KOPT-K1 (cell line): ENCODE data around the gene CDH4.

ENCODE experiments used
- H3K27ac ChIP-seq: fragments of 200-600 bp; sonication (generic); 2 replicates; pipeline ENCODE4 v1.5.1; 2016; ENCODE audit warnings: antibody characterized with exemption, mild to moderate bottlenecking, low read depth, low read length; ENCODE audit not compliant: poor library complexity, severe bottlenecking
- H3K36me3 ChIP-seq: fragments of 200-600 bp; sonication (generic); 2 replicates; pipeline ENCODE4 v1.5.1; 2017; ENCODE audit warnings: antibody characterized with exemption, mild to moderate bottlenecking, low read length, moderate library complexity; ENCODE audit not compliant: insufficient read depth
- H3K9me3 ChIP-seq: fragments of 200-600 bp; sonication (generic); 2 replicates; pipeline ENCODE4 v1.5.1; 2017; ENCODE audit warnings: antibody characterized with exemption, low read length, mild to moderate bottlenecking; ENCODE audit not compliant: insufficient read depth, poor library complexity, severe bottlenecking

Gene CDH4

GRCh38 chr20:61621035-61621730, 369.1 kb downstream of the CDH4 start:
- H3K27ac ChIP-seq = no peak overlapping the region
- no peaks in the 10 kb centered on the region for H3K36me3 ChIP-seq
- peaks cover 18% of the 10 kb centered on the region for H3K9me3 ChIP-seq

GRCh38 chr20:61621852-61622251, 369.8 kb downstream of the CDH4 start:
- Histone ChIP-seq H3K36me3 (no peaks in the 10 kb centered on the region), H3K27ac (no peak overlapping the region), H3K9me3 (peaks cover 18% of the 10 kb centered on the region)

- H3K9me3 ChIP-seq = peaks cover 2% of the 10 kb centered on the region
- no peaks in the 10 kb centered on the region for H3K36me3 ChIP-seq
- no peak overlapping the region for H3K27ac ChIP-seq
These were observed 371.4 kb downstream of the CDH4 start for GRCh38 chr20:61623451-61623850.

GRCh38 chr20:61625246-61625645, 373.2 kb downstream of the CDH4 start:
- H3K36me3 ChIP-seq = no peaks in the 10 kb centered on the region

GRCh38 chr20:61626412-61626811, 374.4 kb downstream of the CDH4 start:
- H3K27ac ChIP-seq = no peak overlapping the region
- H3K36me3 ChIP-seq = no peaks in the 10 kb centered on the region
- no peaks in the 10 kb centered on the region for H3K9me3 ChIP-seq

More at GRCh38 chr20:61625246-61625645, 373.2 kb downstream of the CDH4 start:
- no peaks in the 10 kb centered on the region for H3K9me3 ChIP-seq
- H3K27ac ChIP-seq = no peak overlapping the region

- Histone ChIP-seq H3K9me3 (no peaks in the 10 kb centered on the region), H3K27ac (no peak overlapping the region), H3K36me3 (no peaks in the 10 kb centered on the region)
These were observed 375.8 kb downstream of the CDH4 start for GRCh38 chr20:61627791-61628415.

GRCh38 chr20:61628480-61628879, 376.4 kb downstream of the CDH4 start:
- no peaks in the 10 kb centered on the region for H3K36me3 ChIP-seq
- H3K9me3 ChIP-seq = no peaks in the 10 kb centered on the region
- no peak overlapping the region for H3K27ac ChIP-seq

GRCh38 chr20:61628901-61629601, 377.0 kb downstream of the CDH4 start:
- Histone ChIP-seq H3K36me3 (no peaks in the 10 kb centered on the region), H3K27ac (no peak overlapping the region), H3K9me3 (no peaks in the 10 kb centered on the region)

GRCh38 chr20:61629602-61630390, 377.7 kb downstream of the CDH4 start:
- H3K36me3 ChIP-seq = no peaks in the 10 kb centered on the region
- no peak overlapping the region for H3K27ac ChIP-seq
- no peaks in the 10 kb centered on the region for H3K9me3 ChIP-seq

- no peaks in the 10 kb centered on the region for H3K9me3 ChIP-seq
- H3K27ac ChIP-seq = no peak overlapping the region
These were observed 378.3 kb downstream of the CDH4 start for GRCh38 chr20:61630391-61630650.

GRCh38 chr20:61630816-61631215, 378.8 kb downstream of the CDH4 start:
- H3K36me3 ChIP-seq = no peaks in the 10 kb centered on the region
- no peaks in the 10 kb centered on the region for H3K9me3 ChIP-seq
- H3K27ac ChIP-seq = no peak overlapping the region

More at GRCh38 chr20:61630391-61630650, 378.3 kb downstream of the CDH4 start:
- H3K36me3 ChIP-seq = no peaks in the 10 kb centered on the region

- Histone ChIP-seq H3K27ac (no peak overlapping the region), H3K36me3 (no peaks in the 10 kb centered on the region), H3K9me3 (no peaks in the 10 kb centered on the region)
These were observed 379.7 kb downstream of the CDH4 start for GRCh38 chr20:61631751-61632150.

- H3K27ac ChIP-seq = no peak overlapping the region
- H3K36me3 ChIP-seq = no peaks in the 10 kb centered on the region
- no peaks in the 10 kb centered on the region for H3K9me3 ChIP-seq
These were observed 380.9 kb downstream of the CDH4 start for GRCh38 chr20:61633004-61633403.

- Histone ChIP-seq H3K9me3 (no peaks in the 10 kb centered on the region), H3K27ac (no peak overlapping the region), H3K36me3 (no peaks in the 10 kb centered on the region)
These were observed 382.5 kb downstream of the CDH4 start for GRCh38 chr20:61634376-61635145.
